ENCODE measurements around the gene RHOC.

Gene RHOC

DNA sequence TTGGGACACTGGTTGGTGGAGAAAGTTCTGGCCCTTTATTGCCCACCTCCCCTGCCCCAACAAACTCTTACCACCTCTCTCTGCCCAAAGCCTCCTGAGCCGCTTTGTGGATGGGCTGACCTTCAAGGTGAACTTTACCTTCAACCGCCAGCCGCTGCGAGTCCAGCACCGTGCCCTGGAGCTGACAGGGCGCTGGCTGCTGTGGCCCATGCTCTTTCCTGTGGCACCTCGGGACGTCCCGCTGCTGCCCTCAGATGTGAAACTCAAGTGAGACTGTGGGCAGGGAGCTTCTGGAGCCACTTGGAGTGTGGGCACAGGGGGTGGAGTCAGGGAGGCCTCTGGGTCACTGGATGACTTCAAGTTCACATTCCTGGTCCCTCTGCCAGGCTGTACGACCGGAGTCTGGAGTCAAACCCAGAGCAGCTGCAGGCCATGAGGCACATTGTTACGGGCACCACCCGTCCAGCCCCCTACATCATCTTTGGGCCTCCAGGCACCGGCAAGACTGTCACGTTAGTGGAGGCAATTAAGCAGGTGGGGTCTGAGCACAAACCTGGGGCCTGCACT, 12.5 kb downstream of the RHOC start:
- no peak for DNase-seq (ENCODE audit: low read depth)
- H3K4me3 ChIP-seq (ENCODE audit: low read length): no peak overlapping the region
- TF ChIP-seq, protein P1, sequence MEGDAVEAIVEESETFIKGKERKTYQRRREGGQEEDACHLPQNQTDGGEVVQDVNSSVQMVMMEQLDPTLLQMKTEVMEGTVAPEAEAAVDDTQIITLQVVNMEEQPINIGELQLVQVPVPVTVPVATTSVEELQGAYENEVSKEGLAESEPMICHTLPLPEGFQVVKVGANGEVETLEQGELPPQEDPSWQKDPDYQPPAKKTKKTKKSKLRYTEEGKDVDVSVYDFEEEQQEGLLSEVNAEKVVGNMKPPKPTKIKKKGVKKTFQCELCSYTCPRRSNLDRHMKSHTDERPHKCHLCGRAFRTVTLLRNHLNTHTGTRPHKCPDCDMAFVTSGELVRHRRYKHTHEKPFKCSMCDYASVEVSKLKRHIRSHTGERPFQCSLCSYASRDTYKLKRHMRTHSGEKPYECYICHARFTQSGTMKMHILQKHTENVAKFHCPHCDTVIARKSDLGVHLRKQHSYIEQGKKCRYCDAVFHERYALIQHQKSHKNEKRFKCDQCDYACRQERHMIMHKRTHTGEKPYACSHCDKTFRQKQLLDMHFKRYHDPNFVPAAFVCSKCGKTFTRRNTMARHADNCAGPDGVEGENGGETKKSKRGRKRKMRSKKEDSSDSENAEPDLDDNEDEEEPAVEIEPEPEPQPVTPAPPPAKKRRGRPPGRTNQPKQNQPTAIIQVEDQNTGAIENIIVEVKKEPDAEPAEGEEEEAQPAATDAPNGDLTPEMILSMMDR (conservative IDR thresholded peaks at IDR 0.05; ENCODE audit: low read length): no peak

GRCh38 chr1:112693821-112694220, 13.1 kb downstream of the RHOC start:
- no peak for DNase-seq (ENCODE audit: low read depth)
- no peak overlapping the region for H3K4me3 ChIP-seq (ENCODE audit: low read length)
- TF ChIP-seq, protein P1 (conservative IDR thresholded peaks at IDR 0.05; ENCODE audit: low read length): no peak

GRCh38 chr1:112692681-112693080, 14.2 kb downstream of the RHOC start:
- no peak overlapping the region for H3K4me3 ChIP-seq (ENCODE audit: low read length)
- no peak for DNase-seq (ENCODE audit: low read depth)
- TF ChIP-seq, protein P1 (conservative IDR thresholded peaks at IDR 0.05; ENCODE audit: low read length): no peak

DNA sequence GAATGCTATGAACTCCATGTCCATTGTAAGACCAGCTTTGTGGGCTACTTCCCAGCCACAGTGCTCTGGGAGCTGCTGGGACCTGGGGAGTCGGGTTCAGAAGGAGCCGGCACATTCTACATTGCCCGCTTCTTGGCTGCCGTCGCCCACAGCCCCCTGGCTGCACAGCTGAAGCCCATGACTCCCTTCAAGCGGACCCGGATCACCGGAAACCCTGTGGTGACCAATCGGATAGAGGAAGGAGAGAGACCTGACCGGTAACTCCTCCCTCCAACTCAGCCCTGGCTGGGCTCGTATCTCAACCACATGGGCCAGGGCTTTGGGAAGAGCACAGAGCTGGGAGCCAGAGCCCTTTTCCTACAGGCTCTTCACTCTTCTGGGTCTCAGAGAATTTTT, 17.1 kb downstream of the RHOC start:
- TF ChIP-seq, protein P1 (conservative IDR thresholded peaks at IDR 0.05; ENCODE audit: low read length): no peak
- no peak for DNase-seq (ENCODE audit: low read depth)
- no peak overlapping the region for H3K4me3 ChIP-seq (ENCODE audit: low read length)

DNA sequence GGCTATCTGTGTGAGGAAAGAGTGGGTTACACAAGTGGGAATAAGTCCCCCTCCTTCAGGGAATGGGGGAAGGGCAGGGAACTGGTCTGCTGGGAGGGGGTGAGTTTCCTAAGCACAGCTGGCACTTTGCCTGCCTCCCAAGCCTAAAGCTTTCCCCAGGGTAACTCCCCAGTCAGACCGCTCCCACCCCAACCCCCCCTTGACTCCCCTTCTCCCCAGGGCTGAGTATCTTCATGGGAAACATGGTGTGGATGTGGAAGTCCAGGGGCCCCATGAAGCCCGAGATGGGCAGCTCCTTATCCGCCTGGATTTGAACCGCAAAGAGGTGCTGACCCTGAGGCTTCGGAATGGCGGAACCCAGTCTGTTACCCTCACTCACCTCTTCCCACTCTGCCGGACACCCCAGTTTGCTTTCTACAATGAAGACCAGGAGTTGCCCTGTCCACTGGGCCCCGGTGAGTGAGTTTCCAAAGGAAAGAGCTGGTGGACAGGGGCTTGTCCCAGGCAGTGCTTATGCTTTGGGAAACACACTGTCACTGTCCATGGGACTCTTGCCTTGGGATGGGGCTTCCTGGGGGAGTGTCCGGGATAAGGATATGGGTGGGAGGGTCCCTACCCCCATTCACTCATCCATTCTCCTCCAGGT, 17.6 kb downstream of the RHOC start:
- no peak for DNase-seq (ENCODE audit: low read depth)
- TF ChIP-seq, protein P1 (conservative IDR thresholded peaks at IDR 0.05; ENCODE audit: low read length): no peak
- H3K4me3 ChIP-seq (ENCODE audit: low read length): no peak overlapping the region

- TF ChIP-seq, protein P1 (conservative IDR thresholded peaks at IDR 0.05; ENCODE audit: low read length): no peak
- H3K4me3 ChIP-seq (ENCODE audit: low read length): no peak overlapping the region
- no peak for DNase-seq (ENCODE audit: low read depth)
Measured at GRCh38 chr1:112688781-112689193, 18.1 kb downstream of the RHOC start.

GRCh38 chr1:112687785-112688496, 19.0 kb downstream of the RHOC start:
- TF ChIP-seq, protein P1 (conservative IDR thresholded peaks at IDR 0.05; ENCODE audit: low read length): no peak
- no peak overlapping the region for H3K4me3 ChIP-seq (ENCODE audit: low read length)
- no peak for DNase-seq (ENCODE audit: low read depth)
